HG02623 (cell line): ENCODE results near the gene HMOX2.
A peak's percentile ranks its signal among the peaks of the same experiment; 100 is the strongest.

Source experiments
- ATAC-seq: cut with Tn5 transposase; IDR thresholded peaks from one replicate; pipeline ENCODE4 v1.9.1; 2021; ENCODE audit warnings: moderate library complexity; ENCODE audit not compliant: unreplicated experiment

HMOX2 gene, protein sequence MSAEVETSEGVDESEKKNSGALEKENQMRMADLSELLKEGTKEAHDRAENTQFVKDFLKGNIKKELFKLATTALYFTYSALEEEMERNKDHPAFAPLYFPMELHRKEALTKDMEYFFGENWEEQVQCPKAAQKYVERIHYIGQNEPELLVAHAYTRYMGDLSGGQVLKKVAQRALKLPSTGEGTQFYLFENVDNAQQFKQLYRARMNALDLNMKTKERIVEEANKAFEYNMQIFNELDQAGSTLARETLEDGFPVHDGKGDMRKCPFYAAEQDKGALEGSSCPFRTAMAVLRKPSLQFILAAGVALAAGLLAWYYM

DNA sequence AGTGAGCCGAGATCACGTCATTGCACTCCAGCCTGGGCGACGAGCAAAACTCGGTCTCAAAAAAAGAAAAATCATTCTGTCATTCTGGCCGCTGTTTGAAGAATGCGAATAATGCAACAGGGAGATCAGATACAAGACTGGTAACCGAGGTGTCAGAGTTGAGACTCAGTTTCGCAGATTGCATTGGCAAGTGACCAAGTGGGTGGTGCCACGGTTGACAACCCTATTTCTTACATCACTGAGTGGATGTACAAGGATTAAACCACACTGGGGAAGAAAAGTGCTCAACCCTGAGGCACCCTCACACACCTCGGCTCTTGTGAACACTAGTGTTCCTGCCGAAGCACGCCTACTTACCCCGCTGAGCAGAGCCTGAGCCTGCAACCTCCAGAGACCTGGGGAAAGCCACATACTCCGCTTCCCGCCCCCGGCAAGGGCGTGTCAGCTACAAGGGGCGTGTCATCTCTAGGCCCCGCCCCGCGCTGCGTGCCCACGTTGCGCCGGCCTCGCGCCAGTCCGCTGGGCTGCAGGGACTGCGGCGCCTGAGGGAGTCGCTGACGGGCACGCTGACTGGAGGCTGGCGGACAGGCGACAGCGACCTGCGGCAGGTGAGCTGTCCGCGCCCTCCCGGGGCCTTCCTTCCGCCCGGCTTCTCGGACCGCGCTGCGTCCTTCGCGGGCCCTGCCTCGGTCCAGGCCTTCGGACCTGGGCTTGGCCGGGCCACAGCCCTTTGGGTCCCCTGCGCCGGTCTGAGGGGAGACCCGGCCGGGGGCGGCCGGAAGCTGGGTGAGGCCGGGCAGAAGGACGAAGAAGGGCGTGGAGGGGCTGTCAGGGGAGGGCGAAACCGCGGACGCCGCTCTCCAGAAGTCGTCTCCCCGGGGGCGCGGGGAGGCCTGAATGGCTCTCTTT is at the start of gene HMOX2:
HMOX2 (plus strand) TSS at position 519 of the 909 bp plus-strand sequence. CDS start 29,127 bp downstream, outside the sequence.
- peak; percentile 80 for ATAC-seq

DNA sequence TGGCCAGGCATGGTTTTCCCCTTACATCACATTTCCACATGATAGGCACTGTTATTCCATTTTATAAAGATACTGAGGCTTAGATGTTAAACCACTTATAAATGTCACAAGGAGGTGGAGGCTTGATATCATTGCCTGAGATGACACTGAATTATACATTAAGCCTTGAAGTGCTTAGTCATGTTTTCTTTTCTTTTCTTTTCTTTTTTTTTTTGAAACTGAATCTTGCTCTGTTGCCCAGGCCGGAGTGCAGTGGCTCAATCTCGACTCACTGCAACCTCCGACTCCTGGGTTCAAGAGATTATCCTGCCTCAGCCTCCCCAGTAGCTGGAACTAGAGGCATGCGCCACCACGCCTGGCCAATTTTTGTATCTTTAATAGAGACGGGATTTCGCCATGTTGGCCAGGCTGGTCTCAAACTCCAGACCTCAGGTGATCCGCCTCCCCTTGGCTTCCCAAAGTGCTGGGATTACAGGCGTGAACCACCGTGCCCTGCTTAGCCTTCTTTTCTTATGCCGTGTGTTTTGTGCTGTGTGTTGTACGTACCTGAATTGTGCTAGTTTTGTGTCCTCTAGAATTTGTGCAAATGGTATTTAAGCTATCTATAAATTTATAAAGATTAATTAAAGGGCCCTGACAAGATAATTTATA is 49.4 kb upstream of the HMOX2 start:
- no peak for ATAC-seq

DNA sequence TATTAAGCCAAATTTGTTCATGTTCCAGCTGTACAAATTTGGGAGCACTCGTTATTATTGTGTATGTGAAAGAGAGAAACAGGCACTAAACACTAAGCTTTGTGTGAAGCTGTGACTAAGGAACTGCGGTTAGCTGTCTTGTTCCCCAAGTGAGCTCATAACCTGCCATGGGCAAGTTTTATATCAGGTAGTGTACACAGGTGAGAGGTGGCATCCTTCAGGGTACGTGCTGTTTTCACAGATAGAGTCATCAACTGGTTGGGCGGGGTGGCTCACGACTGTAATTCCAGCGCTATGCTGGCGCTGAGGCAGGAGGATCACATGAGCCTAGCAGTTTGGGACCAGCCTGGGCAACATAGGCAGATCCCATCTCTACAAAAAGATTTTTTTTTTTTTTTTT is 47.7 kb upstream of the HMOX2 start:
- no peak for ATAC-seq

DNA sequence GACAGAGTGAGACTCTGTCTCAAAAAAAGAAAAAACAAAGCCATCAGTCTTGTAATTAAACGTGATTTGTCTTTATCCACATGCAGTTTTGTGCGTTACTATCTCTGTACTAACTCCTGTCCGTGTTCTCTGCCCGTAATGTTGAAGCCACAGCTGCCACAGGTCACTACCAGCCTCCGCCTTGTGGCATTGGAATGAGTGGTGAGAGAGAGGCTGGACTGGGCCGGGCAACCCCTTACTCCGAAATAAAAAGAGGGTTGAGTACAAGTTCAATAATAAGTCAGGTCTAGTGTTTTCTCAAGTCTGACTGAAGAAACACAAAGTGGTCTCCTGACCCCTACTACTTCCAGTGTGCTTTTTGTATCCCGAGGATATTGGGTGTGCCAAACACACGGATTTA is 45.2 kb upstream of the HMOX2 start:
- ATAC-seq, result no peak

DNA sequence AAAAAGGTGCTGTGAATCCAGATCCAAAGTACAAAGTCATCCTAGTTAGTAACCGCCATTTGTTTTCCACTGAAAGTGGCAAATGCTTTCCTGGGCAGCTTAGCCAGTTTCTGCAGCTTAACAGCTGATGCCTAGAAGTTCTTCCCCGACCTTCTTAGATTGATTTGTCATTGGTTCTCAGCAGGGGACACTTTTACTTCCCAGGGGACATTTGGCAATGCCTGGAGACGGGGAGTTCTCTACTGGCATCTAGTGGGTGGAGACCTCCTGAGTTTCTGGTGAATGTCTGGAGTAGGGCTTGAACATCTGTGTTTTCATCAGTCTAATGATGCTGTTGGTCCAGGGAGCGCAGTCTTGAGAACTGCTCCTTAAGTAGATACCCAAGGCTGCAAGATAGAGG is 43.0 kb upstream of the HMOX2 start:
- no peak for ATAC-seq

DNA sequence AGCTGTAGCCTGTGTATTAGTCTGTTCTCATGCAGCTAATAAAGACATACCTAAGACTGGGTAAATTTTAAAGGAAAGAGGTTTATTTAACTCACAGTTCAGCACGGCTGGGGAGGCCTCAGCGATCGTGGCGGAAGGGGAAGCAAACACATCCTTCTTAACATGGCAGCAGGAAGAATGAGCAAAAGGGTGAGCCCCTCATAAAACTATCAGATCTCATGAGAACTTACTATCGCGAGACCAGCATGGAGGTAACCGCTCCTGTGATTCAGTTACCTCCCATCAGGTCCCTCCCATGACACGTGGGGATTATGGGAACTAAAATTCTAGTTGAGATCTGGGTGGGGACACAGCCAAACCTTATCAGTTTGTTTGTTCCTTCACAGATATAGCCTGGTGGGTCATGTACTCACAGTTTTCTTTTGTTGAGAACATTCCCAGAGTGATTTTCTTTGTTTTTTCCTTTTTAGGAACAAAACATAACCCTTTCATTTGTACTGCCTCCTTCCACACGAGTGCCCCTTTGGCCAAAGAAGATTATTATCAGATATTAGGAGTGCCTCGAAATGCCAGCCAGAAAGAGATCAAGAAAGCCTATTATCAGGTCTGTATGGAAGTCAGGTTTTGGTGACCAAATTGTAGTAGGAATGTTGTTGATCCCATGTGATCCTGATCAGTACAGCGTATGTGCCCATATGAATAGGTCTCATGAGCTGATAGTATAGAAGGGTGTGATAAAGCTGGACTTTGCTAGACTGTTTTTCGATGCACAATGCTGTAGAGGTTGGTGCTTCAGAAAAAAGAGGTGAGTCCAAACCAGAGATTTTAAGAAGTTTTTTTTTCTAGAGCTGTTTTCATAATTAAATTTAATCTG is 42.0 kb upstream of the HMOX2 start:
- ATAC-seq, result no peak

DNA sequence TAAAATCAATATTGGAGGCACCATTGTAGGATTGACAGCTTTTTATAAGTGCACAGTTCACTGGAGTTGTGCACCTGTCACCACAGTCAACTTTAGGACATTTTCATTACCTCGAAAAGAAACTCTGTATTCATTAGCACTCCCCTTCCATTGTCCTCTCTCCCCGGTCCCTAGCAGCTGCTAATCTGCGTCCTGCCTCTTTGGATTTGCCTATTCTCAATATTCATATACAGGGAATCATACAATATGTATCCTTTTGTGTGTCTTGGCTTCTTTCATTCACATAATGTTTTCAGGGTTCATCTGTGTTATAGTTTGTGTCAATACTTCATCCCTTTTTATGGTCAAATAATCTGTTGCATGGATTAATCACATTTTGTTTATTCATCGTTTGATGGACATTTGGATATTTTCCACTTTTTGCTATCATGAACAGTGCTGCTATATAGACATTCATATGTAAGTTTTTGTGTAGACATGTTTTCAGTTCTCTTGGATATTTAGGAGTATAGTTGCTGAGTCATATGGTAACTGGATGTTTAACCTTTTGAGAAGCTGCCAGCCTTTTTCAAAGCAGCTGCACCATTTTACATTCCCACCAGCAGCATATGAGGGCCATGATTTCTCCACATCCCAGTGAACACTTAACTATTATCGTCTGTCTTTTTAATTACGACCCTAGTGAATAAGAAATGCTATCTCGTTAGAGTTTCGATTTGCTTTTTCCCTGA is 40.7 kb upstream of the HMOX2 start:
- no peak for ATAC-seq

DNA sequence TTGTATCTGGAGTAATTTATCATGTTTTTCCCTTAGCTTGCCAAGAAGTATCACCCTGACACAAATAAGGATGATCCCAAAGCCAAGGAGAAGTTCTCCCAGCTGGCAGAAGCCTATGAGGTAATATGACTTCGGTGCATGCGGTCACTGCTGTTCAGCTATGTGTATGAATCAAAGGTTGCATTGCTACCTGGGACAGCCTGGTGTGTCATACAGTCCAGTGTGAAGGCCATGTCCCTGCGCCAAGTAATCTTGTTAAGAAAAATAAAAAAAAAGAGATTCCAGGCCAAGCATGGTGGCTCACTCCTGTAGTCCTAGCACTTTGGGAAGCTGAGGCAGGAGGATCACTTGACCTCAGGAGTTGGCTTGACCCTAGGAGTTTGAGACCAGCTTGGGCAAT is 38.8 kb upstream of the HMOX2 start:
- no peak for ATAC-seq

DNA sequence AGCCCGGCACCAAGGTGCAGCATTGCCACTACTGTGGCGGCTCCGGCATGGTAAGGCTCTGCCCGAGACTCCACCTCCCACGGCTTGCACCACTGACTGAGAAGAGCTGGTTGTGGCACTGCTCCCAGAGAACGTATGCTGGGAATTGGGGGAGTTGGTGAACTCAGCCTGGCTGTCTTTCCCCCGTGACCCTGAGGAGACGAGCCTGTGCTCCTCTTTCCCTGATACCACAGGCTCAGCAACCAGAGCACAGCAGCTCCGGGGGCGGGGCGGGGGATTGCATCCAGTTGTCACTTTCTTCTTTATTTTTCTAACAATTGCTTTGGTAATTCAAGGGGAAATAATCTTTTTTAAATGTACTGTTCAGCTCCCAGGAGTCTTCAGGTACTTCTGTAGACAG is 33.8 kb upstream of the HMOX2 start:
- no peak for ATAC-seq

DNA sequence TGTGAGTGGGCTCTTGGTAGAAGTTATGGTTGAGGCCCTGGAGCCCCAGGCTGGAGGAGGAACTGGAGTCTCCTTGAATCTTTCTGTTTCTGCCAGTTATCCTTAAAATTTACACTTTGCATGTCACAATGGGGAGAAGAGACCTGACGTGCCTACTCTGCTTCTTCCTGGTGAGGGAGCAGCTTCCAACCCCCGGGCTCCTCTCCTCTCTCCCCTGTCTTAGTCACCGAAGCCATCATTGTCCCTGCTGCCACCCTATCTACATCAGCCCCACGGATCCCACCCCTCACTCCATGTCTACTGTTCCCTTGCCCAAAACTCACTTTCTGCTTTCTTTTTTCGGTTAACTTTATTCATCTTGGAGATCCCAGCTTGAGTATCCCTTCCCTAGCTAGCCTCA is 32.9 kb upstream of the HMOX2 start:
- no peak for ATAC-seq

DNA sequence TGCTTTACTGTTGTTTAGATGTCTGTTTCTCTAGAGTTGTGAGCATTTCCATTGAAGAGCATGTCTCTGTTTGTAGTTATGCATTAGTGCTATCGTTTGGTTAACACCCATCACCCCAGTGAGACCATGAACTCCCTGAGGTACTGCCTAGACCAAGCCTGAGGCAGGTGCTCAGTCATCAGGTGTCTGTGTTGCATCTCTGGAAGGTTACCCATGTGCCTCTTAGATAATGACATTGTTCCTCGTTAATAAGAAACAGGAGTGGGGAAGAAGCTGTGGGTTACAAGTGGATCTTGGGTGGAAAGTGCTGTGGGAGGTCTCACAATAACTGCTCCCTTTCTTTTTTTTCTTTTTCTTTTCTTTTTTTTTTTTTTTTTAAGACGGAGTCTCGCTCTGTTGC is 32.2 kb upstream of the HMOX2 start:
- ATAC-seq, result no peak

DNA sequence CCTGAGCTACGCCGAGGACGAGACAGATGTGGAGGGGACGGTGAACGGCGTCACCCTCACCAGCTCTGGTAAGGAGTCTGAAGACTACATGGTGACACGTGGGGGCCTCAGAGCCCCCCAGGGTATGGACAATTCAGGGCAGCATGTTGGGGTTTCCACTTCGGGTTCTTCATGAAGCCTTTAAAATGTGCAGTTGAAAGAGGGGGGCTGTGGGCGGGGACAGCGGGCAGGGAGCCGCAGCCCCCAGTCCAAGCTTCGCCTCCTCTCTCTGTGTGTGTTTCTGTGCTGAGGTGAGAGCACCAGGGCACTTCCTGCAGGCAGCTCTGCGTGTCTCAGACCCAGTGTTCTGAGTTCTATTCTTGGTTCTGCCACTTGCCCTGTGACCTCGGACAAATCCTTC is 25.8 kb upstream of the HMOX2 start:
- ATAC-seq, result no peak

DNA sequence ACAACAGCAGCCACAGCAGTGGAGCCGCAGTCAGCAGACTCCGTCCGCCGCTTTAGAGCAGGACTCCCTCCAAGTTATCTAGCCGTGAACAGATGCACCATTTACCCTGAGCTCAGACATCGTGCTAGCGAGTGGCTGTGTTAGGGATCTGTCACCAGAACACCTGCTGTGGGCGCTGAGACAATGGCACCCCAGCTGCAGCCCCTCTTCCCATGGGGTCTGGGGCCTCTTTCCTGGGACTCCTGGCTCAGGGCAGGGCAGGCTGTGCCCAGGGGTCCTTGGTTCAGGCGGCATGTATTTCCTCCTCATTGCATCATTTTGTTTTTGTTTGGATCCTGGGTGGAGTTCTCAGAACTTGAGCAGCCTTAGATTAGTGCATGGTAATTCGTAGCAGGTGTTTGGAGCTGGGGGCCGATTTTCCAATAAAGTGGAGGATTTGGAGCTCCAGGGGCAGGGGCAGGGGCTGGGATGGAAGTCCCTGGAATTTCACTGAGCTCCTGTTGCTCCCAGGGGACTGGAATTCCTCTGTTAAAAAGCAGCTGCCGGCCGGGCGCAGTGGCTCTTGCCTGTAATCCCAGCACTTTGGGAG is 25.2 kb upstream of the HMOX2 start:
- no peak for ATAC-seq

DNA sequence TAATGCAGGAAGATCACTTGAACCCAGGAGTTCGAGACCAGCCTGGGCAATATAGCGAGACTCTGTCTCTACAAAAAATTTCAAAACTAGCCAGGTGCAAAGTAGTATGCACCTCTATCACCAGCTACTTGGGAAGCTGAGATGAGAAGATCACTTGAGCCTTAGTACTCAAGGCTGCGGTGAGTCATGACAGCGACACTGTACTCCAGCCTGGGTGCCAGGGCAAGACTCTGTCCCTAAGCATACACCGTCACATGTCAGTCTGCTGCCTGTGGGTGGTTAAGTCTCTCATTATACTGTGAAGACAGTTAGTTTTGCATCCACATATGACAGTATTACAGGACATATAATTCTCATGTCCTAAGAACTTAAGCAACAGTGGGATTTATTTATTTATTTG is 23.5 kb upstream of the HMOX2 start:
- ATAC-seq, result no peak

DNA sequence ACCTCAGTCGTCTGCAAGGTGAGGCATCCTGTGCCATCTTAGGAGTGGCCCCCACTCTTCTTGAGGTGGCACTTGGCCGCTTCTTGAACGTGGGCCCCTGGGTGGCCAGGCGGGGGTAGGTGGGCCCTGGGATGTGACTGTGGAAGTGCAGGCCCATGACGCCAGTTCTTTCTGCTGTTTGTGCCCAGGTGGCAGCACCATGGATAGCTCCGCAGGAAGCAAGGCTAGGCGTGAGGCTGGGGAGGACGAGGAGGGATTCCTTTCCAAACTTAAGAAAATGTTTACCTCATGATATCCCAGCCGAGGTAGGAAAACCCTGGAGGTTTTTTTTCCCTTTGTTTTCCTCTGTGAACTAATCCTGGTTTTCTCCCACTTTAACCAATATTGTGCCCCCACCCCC is 21.6 kb upstream of the HMOX2 start:
- no peak for ATAC-seq

DNA sequence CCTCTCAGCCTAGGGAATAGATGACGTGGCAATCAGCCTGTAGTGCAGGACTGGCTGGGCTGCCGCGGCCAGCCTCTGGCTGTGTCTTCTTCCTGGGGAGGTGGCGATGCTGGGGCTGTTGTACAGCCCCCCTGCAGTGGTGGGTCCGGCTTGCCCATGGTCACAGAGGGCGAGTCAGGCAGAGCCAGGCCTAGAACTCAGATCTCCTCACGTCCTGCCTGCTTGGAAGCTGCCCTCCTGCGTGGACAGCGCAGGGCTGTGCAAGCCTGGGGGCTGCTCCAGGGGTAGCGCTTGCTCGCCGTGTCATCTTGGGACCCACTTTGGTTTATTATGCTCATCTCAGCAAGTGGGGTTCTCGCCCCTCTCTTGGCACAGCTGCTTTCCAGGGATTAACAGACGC is 21.1 kb upstream of the HMOX2 start:
- ATAC-seq, result no peak

DNA sequence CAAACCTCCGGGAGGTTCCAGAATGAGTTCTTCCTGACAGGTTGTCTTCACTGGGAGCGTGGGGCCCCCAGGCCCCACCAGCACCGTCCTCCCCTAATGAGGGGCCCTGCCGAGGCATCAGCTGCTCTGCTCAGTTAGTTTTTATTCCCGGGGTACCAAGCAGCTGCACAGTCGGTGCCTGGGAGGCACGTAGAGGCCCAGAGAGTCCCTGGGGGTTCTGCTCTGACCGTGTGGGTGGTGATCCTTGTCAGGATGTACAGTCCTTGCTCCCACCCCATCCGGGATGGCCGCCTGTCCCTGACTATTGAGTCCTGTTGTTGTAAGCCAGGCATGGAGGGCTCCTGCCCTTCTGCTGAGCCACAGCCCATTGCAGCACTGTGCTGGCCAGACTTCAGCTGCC is 20.2 kb upstream of the HMOX2 start:
- no peak for ATAC-seq

DNA sequence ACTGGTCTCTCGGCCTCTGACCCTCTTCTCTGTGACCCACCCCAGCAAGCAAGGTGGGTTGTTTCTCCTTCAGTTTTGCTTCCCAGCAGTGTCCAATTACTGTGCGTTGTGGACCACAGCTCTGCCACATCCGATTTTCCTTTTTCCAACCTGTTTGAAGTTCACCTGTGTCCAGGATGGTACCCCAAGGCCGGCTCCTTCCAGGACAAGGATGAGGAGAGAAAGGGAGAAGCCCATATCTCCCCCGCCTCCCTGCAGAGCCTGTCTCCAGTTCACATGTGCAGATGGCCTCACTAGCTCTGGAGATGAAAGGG is 15.3 kb upstream of the HMOX2 start:
- no peak for ATAC-seq

DNA sequence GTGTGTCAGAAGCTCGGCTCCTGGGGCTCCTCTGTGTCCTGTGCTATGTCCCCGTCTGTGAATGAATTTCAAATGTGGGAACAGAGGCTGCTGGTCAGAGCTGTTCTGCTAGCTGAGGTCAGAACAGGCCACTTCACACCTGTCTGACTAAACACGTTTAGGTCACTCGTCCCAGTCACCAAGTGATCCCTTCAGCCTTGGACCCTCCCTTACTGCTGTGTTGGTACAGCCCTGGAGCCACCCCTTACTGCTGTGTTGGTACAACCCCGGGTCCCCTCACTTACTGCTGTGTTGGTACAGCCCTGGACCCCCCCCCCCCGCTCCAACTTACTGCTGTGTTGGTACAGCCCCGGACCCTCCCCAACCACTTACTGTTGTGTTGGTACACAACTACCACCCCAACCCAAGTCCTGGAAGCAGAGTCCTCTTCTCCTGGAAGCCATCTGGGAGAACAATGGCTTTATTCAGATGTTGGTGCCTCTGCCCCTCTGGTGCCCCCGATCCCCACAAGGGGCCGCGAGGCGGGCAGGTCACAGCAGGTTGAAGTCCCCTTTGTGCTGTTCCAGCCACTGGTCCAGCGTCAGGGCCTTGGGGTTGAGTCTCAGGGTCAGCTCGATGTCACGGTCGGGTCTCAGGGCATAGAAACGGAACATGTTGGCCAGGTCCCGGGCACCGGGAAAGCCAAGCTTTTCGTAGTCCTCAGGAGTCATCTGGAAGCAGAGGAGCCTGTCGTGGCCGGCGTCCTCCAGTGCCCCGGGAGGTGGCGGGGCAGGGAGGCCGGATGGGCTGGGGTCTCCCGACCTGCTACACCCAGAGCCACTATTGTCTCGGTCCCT is 14.7 kb upstream of the HMOX2 start:
- no peak for ATAC-seq
